ENCODE data around the gene ALKBH5.

Gene ALKBH5

DNA sequence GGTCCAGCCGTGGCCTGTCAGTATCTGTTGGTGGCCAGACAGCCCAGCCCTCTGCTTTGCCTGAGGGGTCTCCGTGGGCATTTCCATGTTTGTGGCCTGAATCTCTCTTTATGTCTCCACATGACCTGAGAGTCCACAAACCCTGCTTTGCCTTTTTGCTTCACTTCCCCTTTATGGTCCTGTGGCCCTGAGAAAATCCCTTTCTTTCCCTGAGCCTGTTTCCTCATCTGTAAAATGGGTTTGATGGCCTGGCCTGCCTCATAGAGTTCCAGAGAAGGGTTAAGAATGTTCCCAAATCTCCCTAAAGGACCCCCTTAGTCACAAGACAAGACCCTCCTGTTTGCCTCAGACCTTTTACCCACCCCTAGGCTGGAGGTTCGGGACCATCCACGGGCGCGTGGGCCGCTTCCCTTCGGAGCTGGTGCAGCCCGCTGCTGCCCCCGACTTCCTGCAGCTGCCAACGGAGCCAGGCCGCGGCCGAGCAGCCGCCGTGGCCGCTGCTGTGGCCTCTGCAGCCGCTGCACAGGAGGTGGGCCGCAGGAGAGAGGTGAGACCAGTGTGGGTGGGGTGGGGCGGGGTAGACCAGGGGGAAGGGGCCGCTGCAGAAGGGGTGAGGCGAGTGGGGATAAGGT is 26.2 kb upstream of the ALKBH5 start:
- DNase-seq: no peak
- intact Hi-C loops (cut with DNase I): no loop called here

DNA sequence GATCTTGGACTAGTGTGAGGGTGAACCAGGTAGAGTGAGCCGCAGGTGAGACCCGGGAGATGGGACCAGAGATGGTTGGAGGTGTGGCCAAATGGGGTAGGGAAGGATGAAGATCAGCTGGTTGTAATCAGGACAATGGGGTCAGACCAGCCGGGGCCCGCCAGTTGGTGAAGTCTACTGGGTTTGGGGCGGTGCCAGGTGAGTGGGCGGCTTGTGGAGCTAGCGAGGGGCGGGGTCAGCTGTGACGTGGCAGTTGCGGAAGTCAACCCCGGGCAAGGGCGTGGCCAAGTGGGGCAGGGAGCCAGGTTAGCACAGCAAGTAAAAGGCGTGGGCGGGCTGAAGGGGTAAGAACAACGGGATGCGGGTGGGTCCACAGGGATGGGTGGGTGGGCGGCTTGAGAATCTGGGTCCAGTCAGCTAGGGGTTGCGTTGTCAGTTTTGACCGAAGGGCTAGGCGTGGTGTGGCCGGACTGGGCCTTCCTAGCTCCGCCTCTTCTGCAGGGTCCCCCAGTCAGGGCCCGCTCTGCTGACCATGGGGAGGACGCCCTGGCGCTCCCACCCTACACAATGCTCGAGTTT is 25.5 kb upstream of the ALKBH5 start:
- intact Hi-C loops (cut with DNase I): no loop called here

GRCh38 chr17:18159551-18160120 is 24.0 kb upstream of the ALKBH5 start:
- intact Hi-C loops (cut with DNase I): no loop called here
- no peak for DNase-seq

More for the DNA sequence above, 25.5 kb upstream of the ALKBH5 start:
- DNase-seq: peak in 8 of 10 donors; percentile 29 to 93 (median 57)

GRCh38 chr17:18160128-18160856 is 23.3 kb upstream of the ALKBH5 start:
- DNase-seq: no peak
- intact Hi-C loops (cut with DNase I): no loop called here

DNA sequence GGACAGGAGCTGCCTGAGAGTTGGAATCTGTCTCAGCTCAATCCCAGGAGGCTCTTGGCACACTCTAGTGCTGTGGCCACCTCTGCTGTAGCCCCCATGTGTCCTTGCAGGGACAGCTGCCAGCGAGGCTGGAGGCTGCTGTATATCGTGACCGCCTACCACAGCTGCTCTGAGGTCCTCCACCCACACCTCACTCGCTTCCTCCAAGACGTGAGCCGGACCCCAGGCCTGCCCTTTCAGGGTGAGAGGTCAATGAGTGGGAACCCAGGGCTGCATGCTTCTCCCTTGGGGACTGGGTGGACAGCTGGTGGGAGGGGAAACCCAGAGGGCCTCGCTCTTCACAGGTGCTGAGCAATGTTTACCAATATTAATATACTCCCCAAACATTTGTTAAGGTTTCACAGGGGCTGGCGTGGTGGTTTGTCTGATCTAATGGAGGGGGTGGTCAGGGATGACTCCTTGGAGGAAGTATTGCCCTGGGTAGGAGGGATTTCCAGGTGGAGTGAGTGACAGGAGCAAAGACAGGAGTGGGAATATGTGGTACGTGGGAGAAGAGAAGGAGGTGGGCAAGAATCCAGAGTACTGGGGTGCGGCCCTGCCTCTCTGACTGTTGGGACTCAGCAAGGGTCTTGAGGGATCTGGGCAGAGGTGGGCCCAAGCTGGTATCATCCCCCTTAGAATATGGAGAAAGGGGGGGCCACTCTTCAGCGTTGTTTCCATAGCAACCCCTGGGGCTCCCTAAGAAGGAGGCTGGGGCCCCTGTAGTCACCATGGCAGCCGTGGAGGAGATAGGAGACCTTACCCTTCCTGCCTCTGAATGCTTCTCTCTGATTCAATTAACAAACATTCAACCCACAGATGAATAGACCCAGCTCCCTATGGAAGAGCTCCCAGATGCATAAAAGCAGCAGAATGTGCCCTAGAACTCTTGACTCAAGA is 22.2 kb upstream of the ALKBH5 start:
- intact Hi-C loops (cut with DNase I): no loop called here
- DNase-seq: no peak

- intact Hi-C loops (cut with DNase I): no loop called here
- DNase-seq: no peak
These were observed 20.1 kb upstream of the ALKBH5 start for GRCh38 chr17:18163547-18163946.

GRCh38 chr17:18166894-18167293 is 16.7 kb upstream of the ALKBH5 start:
- no peak for DNase-seq

GRCh38 chr17:18167421-18167820 is 16.2 kb upstream of the ALKBH5 start:
- intact Hi-C loops (cut with DNase I): no loop called here
- DNase-seq: no peak

More at GRCh38 chr17:18166894-18167293, 16.7 kb upstream of the ALKBH5 start:
- intact Hi-C loops (cut with DNase I): no loop called here

DNA sequence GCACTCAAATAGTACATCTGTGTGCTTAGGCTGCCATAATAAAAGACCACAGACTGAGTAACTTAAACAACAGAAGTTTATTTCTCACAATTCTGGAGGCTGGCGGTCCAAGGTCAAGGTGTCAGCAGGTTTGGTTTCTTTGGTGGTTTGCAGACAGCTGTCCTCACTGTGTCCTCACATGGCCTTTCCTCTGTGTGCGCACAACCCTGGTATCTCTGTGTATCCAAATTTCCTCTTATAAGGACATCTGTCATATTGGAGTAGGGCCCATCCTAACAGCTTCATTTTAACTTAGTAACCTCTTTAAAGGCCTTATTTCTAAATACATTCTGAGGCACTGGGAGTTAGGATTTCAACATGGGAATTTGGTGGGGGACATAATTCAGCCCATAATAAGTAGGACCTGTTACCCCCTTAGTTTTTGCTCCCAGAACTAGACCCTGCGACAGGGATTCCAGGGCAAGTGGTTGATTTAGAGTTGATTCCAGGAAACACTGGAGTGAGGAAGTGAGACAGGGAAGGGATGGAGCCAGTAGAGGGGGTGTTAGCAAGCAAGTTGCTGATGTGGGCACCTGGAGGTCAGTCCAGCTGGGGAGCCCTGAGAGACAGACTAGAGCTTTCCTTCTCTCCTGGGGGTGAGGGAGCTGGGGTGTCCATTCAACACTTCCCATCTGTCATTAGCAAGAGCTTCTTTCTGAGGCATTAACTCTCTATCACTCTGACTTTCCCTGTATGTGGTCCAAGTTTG is 10.9 kb upstream of the ALKBH5 start:
- intact Hi-C loops (cut with DNase I): no loop called here
- peak in 1 of 10 donors; percentile 4 for DNase-seq

- intact Hi-C loops (cut with DNase I): no loop called here
- DNase-seq: no peak
These were observed 9.9 kb upstream of the ALKBH5 start for GRCh38 chr17:18173740-18174139.

- intact Hi-C loops (cut with DNase I): no loop called here
- no peak for DNase-seq
These were observed 7.5 kb upstream of the ALKBH5 start for GRCh38 chr17:18176176-18176575.

DNA sequence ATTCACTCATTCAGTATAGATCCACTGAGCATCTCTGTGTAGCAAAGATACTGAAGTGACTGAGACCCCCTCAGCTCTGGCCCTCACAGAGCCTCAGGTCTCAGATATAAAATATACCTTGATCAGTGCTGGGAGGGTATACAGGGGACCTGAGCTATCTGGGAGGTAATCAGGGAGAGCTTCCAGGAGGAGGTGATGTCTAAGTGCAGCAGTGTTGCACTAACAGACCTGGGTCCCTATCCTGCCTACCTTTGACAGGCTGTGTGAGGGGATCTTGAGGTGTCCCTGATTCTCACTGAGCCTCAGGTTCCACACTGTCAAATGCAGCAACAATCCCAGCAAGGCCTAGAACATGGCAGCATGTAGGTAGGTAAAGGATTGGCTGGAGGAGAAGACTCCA is 6.5 kb upstream of the ALKBH5 start:
- no peak for DNase-seq
- intact Hi-C loops (cut with DNase I): no loop called here

GRCh38 chr17:18177722-18178121 is 5.9 kb upstream of the ALKBH5 start:
- DNase-seq: no peak
- intact Hi-C loops (cut with DNase I): no loop called here

GRCh38 chr17:18179196-18179595 is 4.4 kb upstream of the ALKBH5 start:
- intact Hi-C loops (cut with DNase I): no loop called here
- DNase-seq: no peak

- intact Hi-C loops (cut with DNase I): loop anchor here (5.0 kb wide), 1 partner anchor 93 kb away; the partner anchor contains the start of gene DRG2
These were observed 3.8 kb upstream of the ALKBH5 start for GRCh38 chr17:18179804-18180203.

GRCh38 chr17:18181358-18181757 is 2.3 kb upstream of the ALKBH5 start:
- DNase-seq: no peak
- intact Hi-C loops (cut with DNase I): loop anchor here (5.0 kb wide), 1 partner anchor 94 kb away; the partner anchor contains the start of gene DRG2

More at GRCh38 chr17:18179804-18180203, 3.8 kb upstream of the ALKBH5 start:
- no peak for DNase-seq

DNA sequence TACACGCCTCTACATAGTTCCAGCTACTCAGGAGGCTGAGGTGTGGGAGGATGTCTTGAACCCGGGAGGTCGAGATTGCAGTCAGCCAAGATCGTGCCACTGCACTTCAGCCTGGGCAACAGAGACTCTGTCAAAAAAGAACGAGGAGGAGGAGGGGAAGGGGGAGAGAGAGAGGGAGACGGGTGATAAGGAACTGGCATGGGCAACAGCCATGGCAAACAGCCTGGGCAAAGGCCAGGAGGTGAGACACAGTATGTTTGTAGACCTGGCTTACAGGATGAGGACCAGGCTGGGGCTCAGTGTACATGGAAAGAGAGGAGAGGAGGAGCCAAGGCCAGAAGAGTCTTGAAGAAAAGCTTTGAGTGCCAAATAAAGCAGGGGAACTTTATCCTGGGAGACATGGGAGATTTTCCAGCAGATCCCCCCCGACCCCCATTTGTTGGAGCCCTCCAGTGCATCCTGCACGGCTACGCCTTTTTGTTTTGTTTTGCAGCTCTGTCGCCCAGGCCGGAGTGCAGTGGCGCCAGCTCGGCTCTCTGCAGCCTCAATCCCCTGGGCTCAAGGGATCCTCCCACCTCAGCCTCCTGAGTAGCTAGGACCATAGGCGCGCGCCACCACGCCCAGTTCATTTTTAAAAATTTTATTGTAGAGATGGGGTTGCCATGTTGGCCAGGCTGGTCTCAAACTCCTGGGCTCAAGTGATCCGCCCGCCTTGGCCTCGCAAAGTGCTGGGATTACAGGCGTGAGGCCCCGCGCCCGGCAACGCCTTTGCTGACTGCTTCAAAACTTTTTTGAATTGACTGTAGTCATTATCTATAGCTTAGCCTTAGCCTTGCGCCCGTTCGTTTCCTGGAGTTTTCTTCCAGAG is 1.3 kb upstream of the ALKBH5 start:
- intact Hi-C loops (cut with DNase I): loop anchor here (5.0 kb wide), 1 partner anchor 95 kb away; the partner anchor contains the start of gene DRG2
- DNase-seq: peak in 2 of 10 donors; percentile 29 to 83

DNA sequence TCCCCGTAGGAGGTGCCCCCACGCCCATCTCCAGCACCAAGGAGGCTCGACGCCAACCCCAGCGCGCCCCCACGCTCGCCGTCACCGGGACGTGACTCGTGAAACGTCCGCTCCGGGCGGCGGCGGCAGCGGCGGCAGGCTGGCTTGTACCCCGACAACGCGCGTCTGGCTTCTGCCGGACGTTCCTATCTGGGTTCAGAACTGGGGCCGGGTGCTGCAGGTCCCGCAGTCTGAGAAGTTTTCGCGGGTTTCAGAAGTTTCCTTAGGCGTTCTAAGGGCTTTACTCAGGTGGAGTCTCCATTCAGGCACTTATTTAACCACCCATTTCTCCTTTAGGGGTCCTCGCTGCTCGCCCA is 672 bp upstream of the ALKBH5 start:
- intact Hi-C loops (cut with DNase I): loop anchor here (5.0 kb wide), 1 partner anchor 96 kb away; the partner anchor contains the start of gene DRG2
- peak; percentile 65 to 97 (median 79) for DNase-seq
